MM.1S (cell line): ENCODE measurements around the gene VCPKMT.

Experiments used
- EZH2 ChIP-seq: fragments of 300-600 bp; sonication (generic); optimal IDR thresholded peaks from 2 replicates; pipeline ENCODE3; 2017; ENCODE audit warnings: low read depth, mild to moderate bottlenecking, antibody characterized with exemption, low read length, mixed read lengths
- TF ChIP-seq, protein P1 (sequence below): fragments of 300-600 bp; sonication (generic); IDR thresholded peaks from 2 replicates; pipeline ENCODE4 v1.5.1; 2016; ENCODE audit warnings: antibody characterized with exemption, low read length, mixed read lengths

DNA sequence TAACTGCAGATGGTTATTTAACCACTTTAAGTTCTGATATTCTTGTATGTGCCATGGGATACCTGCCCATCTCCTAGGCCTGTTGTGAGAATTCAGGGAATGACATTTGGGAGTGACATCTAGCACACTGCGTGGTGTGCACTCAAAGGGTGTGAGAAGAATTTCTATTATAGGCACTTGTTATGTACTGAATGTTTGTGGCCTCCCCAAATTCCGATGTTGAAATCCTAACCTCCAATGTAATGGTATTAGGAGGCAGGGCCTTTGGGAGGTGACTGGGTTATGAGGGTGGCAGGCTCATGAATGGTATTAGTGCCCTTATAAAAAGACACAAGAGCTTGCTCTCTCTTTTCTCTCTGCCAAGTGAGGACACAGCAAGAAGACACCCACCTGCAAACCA lies 27.6 kb downstream of the VCPKMT start:
- TF ChIP-seq, protein P1, sequence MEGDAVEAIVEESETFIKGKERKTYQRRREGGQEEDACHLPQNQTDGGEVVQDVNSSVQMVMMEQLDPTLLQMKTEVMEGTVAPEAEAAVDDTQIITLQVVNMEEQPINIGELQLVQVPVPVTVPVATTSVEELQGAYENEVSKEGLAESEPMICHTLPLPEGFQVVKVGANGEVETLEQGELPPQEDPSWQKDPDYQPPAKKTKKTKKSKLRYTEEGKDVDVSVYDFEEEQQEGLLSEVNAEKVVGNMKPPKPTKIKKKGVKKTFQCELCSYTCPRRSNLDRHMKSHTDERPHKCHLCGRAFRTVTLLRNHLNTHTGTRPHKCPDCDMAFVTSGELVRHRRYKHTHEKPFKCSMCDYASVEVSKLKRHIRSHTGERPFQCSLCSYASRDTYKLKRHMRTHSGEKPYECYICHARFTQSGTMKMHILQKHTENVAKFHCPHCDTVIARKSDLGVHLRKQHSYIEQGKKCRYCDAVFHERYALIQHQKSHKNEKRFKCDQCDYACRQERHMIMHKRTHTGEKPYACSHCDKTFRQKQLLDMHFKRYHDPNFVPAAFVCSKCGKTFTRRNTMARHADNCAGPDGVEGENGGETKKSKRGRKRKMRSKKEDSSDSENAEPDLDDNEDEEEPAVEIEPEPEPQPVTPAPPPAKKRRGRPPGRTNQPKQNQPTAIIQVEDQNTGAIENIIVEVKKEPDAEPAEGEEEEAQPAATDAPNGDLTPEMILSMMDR: no peak
- TF ChIP-seq EZH2: no peak
